Measurements from ENCODE around the gene INSIG2.

- TF ChIP-seq CTCF (optimal IDR thresholded peaks at IDR 0.05 in 1 of 3, IDR thresholded peaks at IDR 0.05 in 1 of 3, conservative IDR thresholded peaks at IDR 0.05 in 1 of 3; ENCODE audit: extremely low read depth in 1 of 3, insufficient read depth in 2 of 3, low read length in 3 of 3) (no peak), EZH2 (IDR thresholded peaks at IDR 0.05; ENCODE audit: low read length) (no peak)
These were observed 57.5 kb downstream of the INSIG2 start for GRCh38 chr2:118145806-118146205.
